ENCODE results near the gene HOXD1.

The HOXD1 gene

GRCh38 chr2:176169711-176170110, 18.8 kb upstream of the HOXD1 start:
- H3K27me3 ChIP-seq (replicated peaks; ENCODE audit: control insufficient read depth, insufficient read depth, low read length) = no peaks in the 10 kb centered on the region
- no peak overlapping the region for H3K4me3 ChIP-seq (replicated peaks; ENCODE audit: low read depth, low read length)
- no peak for TF ChIP-seq CTCF (IDR thresholded peaks at IDR 0.05; ENCODE audit: insufficient read depth, low read length, poor library complexity, severe bottlenecking)
- DNase-seq (ENCODE audit: extremely low read depth, insufficient read length) = no peak
- no peaks in the 10 kb centered on the region for H3K36me3 ChIP-seq (ENCODE audit: control insufficient read depth, insufficient read depth, low read length)

DNA sequence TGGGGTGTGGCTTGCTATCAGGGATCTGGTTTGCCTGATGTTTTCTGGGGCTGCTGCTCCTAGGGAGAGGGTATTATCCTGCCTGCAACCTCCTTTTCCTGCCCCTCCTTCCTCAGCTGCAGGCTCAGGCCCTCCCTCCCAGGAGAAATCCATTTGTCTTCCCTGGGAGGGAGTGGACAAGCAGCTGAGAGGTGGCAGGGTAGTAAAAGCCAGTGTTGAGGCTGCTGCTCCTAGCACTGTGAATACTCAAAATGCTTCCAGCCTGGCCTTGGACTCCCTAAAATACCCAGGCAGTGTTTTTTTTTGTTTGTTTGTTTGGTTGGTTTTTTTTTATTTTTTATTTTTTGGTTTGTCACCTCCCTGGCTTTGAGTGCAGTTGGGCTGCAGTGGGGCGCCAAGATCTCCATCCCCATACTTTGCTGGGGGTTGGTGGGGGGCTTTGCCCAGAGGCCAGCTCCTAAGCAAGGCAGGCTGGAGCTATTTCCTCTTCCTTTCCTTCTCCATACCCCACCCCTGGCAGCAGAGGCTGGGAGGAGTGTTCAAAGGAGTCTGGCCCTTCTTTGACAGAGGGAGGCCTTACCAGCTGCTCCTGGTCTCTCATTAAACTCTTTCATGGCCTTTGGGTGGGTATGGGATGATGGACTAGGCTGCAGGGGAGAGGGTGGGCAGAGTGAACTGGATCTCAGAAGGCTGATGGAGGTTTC, 17.7 kb upstream of the HOXD1 start:
- no peak for TF ChIP-seq CTCF (IDR thresholded peaks at IDR 0.05; ENCODE audit: insufficient read depth, low read length, poor library complexity, severe bottlenecking)
- no peak overlapping the region for H3K4me3 ChIP-seq (replicated peaks; ENCODE audit: low read depth, low read length)
- DNase-seq (ENCODE audit: extremely low read depth, insufficient read length) = no peak
- H3K27me3 ChIP-seq (replicated peaks; ENCODE audit: control insufficient read depth, insufficient read depth, low read length) = no peaks in the 10 kb centered on the region; the same call in none of the 2 replicates
- no peaks in the 10 kb centered on the region for H3K36me3 ChIP-seq (ENCODE audit: control insufficient read depth, insufficient read depth, low read length)

DNA sequence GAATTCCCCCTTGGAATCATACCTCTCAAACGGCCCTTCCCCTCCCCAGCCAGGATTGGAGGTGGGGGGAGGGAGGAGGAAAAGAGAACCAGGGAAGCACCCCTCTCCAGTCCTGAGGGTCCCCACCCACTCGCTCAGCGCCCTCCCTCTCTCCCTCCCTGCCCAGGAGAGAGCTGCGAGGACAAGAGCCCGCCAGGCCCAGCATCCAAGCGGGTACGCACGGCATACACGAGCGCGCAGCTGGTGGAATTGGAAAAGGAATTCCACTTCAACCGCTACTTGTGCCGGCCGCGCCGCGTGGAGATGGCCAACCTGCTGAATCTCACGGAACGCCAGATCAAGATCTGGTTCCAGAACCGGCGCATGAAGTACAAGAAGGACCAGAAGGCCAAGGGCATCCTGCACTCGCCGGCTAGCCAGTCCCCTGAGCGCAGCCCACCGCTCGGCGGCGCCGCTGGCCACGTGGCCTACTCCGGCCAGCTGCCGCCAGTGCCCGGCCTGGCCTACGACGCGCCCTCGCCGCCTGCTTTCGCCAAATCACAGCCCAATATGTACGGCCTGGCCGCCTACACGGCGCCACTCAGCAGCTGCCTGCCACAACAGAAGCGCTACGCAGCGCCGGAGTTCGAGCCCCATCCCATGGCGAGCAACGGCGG, 17.0 kb upstream of the HOXD1 start:
- Histone ChIP-seq H3K4me3 (replicated peaks; ENCODE audit: low read depth, low read length) (no peak overlapping the region), H3K27me3 (replicated peaks; ENCODE audit: control insufficient read depth, insufficient read depth, low read length) (no peaks in the 10 kb centered on the region; the same call in none of the 2 replicates), H3K36me3 (ENCODE audit: control insufficient read depth, insufficient read depth, low read length) (no peaks in the 10 kb centered on the region)
- no peak for TF ChIP-seq CTCF (IDR thresholded peaks at IDR 0.05; ENCODE audit: insufficient read depth, low read length, poor library complexity, severe bottlenecking)
- no peak for DNase-seq (ENCODE audit: extremely low read depth, insufficient read length)

GRCh38 chr2:176172007-176172894, 16.2 kb upstream of the HOXD1 start:
- no peak overlapping the region for H3K4me3 ChIP-seq (replicated peaks; ENCODE audit: low read depth, low read length)
- H3K36me3 ChIP-seq (ENCODE audit: control insufficient read depth, insufficient read depth, low read length) = no peaks in the 10 kb centered on the region
- no peak for DNase-seq (ENCODE audit: extremely low read depth, insufficient read length)
- no peaks in the 10 kb centered on the region; the same call in none of the 2 replicates for H3K27me3 ChIP-seq (replicated peaks; ENCODE audit: control insufficient read depth, insufficient read depth, low read length)
- TF ChIP-seq CTCF (IDR thresholded peaks at IDR 0.05; ENCODE audit: insufficient read depth, low read length, poor library complexity, severe bottlenecking) = no peak

- no peak for DNase-seq (ENCODE audit: extremely low read depth, insufficient read length)
- Histone ChIP-seq H3K36me3 (ENCODE audit: control insufficient read depth, insufficient read depth, low read length) (no peaks in the 10 kb centered on the region), H3K27me3 (replicated peaks; ENCODE audit: control insufficient read depth, insufficient read depth, low read length) (no peaks in the 10 kb centered on the region; the same call in none of the 2 replicates), H3K4me3 (replicated peaks; ENCODE audit: low read depth, low read length) (no peak overlapping the region)
- no peak for TF ChIP-seq CTCF (IDR thresholded peaks at IDR 0.05; ENCODE audit: insufficient read depth, low read length, poor library complexity, severe bottlenecking)
These were observed 15.4 kb upstream of the HOXD1 start for GRCh38 chr2:176172895-176173566.

Measured in GM06990 (cell line).